Measurements from ENCODE around the gene RPL22. TPM values are rescaled to one million over a fixed set of nuclear protein-coding genes. Genes with fewer than 3 reads are reported as not detected.

RPL22 gene
- total RNA-seq, 1 experiment from 2014 or later, result 456 TPM

DNA sequence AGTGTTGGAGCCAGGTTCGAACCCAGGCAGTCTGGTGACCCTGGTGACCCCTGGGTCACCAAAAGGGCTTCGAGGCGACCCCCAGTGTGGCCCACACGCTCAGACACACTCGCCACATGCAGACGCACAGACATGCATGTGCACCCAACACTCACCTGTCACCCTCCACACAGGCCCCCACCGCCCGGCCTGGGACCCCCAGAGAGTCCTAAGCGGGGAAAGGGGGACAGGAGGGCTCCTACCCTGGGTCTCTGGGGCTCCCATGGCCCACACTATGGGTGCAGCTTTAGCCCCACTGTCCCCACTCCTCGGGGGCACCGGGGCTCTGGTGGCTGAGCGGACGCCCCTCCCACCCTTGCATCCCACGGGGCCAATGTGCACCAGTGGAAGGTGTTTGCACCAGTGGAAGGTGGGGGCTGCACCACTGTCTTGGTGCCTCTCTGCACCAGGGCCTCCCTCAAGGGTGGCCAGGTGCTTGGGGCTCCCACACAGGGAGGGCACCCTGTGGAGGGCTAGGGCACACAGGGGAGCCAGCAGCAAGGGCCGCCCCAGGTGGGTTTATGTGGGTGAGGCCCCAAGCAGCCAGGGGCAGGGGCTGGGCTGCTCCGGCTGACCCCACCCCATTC, 29.2 kb downstream of the RPL22 start:
- H3K9ac ChIP-seq (ENCODE audit: low read length), result no peak overlapping the region
- no peaks in the 10 kb centered on the region for H4K20me1 ChIP-seq (ENCODE audit: insufficient read depth)
- no peaks in the 10 kb centered on the region for H3K79me2 ChIP-seq (ENCODE audit: insufficient read depth, low read length)
- no peak overlapping the region for H2AFZ ChIP-seq (ENCODE audit: low read depth, low read length, poor library complexity, severe bottlenecking)
- ChIA-PET RAD21 (ENCODE audit: low non-redundant PET in 1 of 2, low total read pairs in 2 of 2, uncharacterized antibody in 2 of 2, unreplicated experiment in 2 of 2) (no interaction called here), POLR2A (no interaction called here), CTCF (no interaction called here)
- H3K9me2 ChIP-seq (ENCODE audit: insufficient read depth), result no peaks in the 10 kb centered on the region
- no peak overlapping the region for H3K4me3 ChIP-seq (replicated peaks in 1 of 2; ENCODE audit: low read depth in 1 of 2, low read length in 2 of 2)
- ATAC-seq (no peak), DNase-seq (ENCODE audit: low read depth, low spot score) (no peak)
- no peaks in the 10 kb centered on the region for H3K27me3 ChIP-seq (ENCODE audit: insufficient read depth, low read length)
- no TSS peak for BruUV-seq (replicated peaks)
- TF ChIP-seq SIN3A (IDR thresholded peaks at IDR 0.05; ENCODE audit: low read depth) (no peak), EGR1 (IDR thresholded peaks at IDR 0.05; ENCODE audit: low read depth) (no peak), TCF7L2 (IDR thresholded peaks at IDR 0.05; ENCODE audit: borderline replicate concordance, extremely low read depth, insufficient read depth, insufficient read length) (no peak), CEBPB (IDR thresholded peaks at IDR 0.05; ENCODE audit: low read depth) (no peak), SP1 (IDR thresholded peaks at IDR 0.05; ENCODE audit: low read depth) (no peak), EZH2 (IDR thresholded peaks at IDR 0.05) (no peak), JUND (IDR thresholded peaks at IDR 0.05) (no peak), POLR2A (IDR thresholded peaks at IDR 0.05; ENCODE audit: borderline replicate concordance, extremely low read depth, insufficient read depth, insufficient read length) (no peak), ELF1 (IDR thresholded peaks at IDR 0.05; ENCODE audit: borderline replicate concordance, low read depth) (no peak), CBX3 (IDR thresholded peaks at IDR 0.05; ENCODE audit: low read depth) (no peak), SRF (IDR thresholded peaks at IDR 0.05; ENCODE audit: low read depth) (no peak), EZH2phosphoT487 (IDR thresholded peaks at IDR 0.05; ENCODE audit: borderline replicate concordance) (no peak)
- TF ChIP-seq, protein P1, sequence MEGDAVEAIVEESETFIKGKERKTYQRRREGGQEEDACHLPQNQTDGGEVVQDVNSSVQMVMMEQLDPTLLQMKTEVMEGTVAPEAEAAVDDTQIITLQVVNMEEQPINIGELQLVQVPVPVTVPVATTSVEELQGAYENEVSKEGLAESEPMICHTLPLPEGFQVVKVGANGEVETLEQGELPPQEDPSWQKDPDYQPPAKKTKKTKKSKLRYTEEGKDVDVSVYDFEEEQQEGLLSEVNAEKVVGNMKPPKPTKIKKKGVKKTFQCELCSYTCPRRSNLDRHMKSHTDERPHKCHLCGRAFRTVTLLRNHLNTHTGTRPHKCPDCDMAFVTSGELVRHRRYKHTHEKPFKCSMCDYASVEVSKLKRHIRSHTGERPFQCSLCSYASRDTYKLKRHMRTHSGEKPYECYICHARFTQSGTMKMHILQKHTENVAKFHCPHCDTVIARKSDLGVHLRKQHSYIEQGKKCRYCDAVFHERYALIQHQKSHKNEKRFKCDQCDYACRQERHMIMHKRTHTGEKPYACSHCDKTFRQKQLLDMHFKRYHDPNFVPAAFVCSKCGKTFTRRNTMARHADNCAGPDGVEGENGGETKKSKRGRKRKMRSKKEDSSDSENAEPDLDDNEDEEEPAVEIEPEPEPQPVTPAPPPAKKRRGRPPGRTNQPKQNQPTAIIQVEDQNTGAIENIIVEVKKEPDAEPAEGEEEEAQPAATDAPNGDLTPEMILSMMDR (IDR thresholded peaks at IDR 0.05 in 2 of 3, conservative IDR thresholded peaks at IDR 0.05 in 1 of 3; ENCODE audit: borderline replicate concordance in 1 of 3, insufficient read depth in 1 of 3, low read depth in 2 of 3, low read length in 2 of 3), result no peak
- TF ChIP-seq, protein P2, sequence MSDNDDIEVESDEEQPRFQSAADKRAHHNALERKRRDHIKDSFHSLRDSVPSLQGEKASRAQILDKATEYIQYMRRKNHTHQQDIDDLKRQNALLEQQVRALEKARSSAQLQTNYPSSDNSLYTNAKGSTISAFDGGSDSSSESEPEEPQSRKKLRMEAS (IDR thresholded peaks at IDR 0.05), result no peak
- TF ChIP-seq, protein P3, sequence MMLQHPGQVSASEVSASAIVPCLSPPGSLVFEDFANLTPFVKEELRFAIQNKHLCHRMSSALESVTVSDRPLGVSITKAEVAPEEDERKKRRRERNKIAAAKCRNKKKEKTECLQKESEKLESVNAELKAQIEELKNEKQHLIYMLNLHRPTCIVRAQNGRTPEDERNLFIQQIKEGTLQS (IDR thresholded peaks at IDR 0.05), result no peak
- TF ChIP-seq, protein P4, sequence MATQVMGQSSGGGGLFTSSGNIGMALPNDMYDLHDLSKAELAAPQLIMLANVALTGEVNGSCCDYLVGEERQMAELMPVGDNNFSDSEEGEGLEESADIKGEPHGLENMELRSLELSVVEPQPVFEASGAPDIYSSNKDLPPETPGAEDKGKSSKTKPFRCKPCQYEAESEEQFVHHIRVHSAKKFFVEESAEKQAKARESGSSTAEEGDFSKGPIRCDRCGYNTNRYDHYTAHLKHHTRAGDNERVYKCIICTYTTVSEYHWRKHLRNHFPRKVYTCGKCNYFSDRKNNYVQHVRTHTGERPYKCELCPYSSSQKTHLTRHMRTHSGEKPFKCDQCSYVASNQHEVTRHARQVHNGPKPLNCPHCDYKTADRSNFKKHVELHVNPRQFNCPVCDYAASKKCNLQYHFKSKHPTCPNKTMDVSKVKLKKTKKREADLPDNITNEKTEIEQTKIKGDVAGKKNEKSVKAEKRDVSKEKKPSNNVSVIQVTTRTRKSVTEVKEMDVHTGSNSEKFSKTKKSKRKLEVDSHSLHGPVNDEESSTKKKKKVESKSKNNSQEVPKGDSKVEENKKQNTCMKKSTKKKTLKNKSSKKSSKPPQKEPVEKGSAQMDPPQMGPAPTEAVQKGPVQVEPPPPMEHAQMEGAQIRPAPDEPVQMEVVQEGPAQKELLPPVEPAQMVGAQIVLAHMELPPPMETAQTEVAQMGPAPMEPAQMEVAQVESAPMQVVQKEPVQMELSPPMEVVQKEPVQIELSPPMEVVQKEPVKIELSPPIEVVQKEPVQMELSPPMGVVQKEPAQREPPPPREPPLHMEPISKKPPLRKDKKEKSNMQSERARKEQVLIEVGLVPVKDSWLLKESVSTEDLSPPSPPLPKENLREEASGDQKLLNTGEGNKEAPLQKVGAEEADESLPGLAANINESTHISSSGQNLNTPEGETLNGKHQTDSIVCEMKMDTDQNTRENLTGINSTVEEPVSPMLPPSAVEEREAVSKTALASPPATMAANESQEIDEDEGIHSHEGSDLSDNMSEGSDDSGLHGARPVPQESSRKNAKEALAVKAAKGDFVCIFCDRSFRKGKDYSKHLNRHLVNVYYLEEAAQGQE (IDR thresholded peaks at IDR 0.05; ENCODE audit: low read depth), result no peak
- TF ChIP-seq, protein P5, sequence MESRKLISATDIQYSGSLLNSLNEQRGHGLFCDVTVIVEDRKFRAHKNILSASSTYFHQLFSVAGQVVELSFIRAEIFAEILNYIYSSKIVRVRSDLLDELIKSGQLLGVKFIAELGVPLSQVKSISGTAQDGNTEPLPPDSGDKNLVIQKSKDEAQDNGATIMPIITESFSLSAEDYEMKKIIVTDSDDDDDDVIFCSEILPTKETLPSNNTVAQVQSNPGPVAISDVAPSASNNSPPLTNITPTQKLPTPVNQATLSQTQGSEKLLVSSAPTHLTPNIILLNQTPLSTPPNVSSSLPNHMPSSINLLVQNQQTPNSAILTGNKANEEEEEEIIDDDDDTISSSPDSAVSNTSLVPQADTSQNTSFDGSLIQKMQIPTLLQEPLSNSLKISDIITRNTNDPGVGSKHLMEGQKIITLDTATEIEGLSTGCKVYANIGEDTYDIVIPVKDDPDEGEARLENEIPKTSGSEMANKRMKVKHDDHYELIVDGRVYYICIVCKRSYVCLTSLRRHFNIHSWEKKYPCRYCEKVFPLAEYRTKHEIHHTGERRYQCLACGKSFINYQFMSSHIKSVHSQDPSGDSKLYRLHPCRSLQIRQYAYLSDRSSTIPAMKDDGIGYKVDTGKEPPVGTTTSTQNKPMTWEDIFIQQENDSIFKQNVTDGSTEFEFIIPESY (IDR thresholded peaks at IDR 0.05; ENCODE audit: extremely low read depth, insufficient replicate concordance, low read length), result no peak
- no peaks in the 10 kb centered on the region for H3K36me3 ChIP-seq (ENCODE audit: control insufficient read depth in 1 of 2, insufficient read depth in 2 of 2, low read length in 2 of 2)
- no peak overlapping the region for H3K4me2 ChIP-seq (ENCODE audit: low read length)
- no peaks in the 10 kb centered on the region for H3K4me1 ChIP-seq (ENCODE audit: control insufficient read depth in 1 of 2, insufficient read depth in 2 of 2, low read length in 2 of 2)
- H3K27ac ChIP-seq (ENCODE audit: low read depth, low read length), result no peak overlapping the region
- intact Hi-C loops (cut with micrococcal nuclease), result no loop called here
- no peaks in the 10 kb centered on the region for H3K9me3 ChIP-seq (ENCODE audit: control insufficient read depth in 1 of 2, insufficient read depth in 1 of 2, low read depth in 1 of 2, low read length in 2 of 2)
